Endothelial cell of umbilical vein (primary cell): ENCODE results near the gene ADPGK. TPM values are rescaled to one million over a fixed set of nuclear protein-coding genes. Genes with fewer than 3 reads are reported as not detected.

Experiments used
- BruUV-seq: library from RNA; stranded (reverse); fragments of 400-500 nt; replicated peaks from 2 replicates; lab custom pipeline; 2021; lab: Mats Ljungman, UMichigan
- CTCF ChIA-PET: fragments of 300-600, 350-600 bp; sonication (Branson Sonifier 250); formaldehyde crosslinking; loops from one replicate; lab custom pipeline; 2021; ENCODE audit warnings: antibody characterized with exemption, inconsistent platforms; lab: Charles Lee
- POLR2A ChIA-PET: fragments of 300-600, 350-600 bp; sonication (Branson Sonifier 250); formaldehyde crosslinking; loops from one replicate; lab custom pipeline; 2021; ENCODE audit warnings: antibody characterized with exemption, inconsistent platforms; lab: Charles Lee
- DNase-seq: peaks from one replicate; pipeline ENCODE4 v3.0.0-alpha.2; 2011; ENCODE audit warnings: low read depth, low spot score
- FAIRE-seq: peaks from 2 replicates; lab custom pipeline; 2011; peaks lifted over from hg19 to GRCh38; lab: Jason Lieb, UNC
- H2AFZ ChIP-seq: 2 replicates; pipeline ENCODE4 v1.6.0; 2012; ENCODE audit warnings: low read depth, low read length, control low read depth, inconsistent platforms
- H3K27ac ChIP-seq: 2 replicates; pipeline ENCODE4 v1.5.1; 2011; ENCODE audit warnings: low read depth, mild to moderate bottlenecking, control low read depth, low read length, moderate library complexity; ENCODE audit not compliant: insufficient read depth
- H3K27me3 ChIP-seq, 2 experiments: 2 replicates each; pipeline versions ENCODE4 v1.6.0 to v1.6.1; 2011; ENCODE audit warnings: low read length in 2 of 2, mixed read lengths in 1 of 2; ENCODE audit not compliant: control insufficient read depth in 2 of 2, insufficient read depth in 2 of 2
- H3K36me3 ChIP-seq, 2 experiments: 2 replicates in 1 of 2; 3 replicates in 1 of 2; pipeline ENCODE4 v1.5.1; 2011; ENCODE audit warnings: low read length in 2 of 2, mild to moderate bottlenecking in 1 of 2, moderate library complexity in 1 of 2; ENCODE audit not compliant: control insufficient read depth in 2 of 2, insufficient read depth in 2 of 2; ENCODE audit errors: extremely low read depth in 1 of 2
- H3K4me1 ChIP-seq: 3 replicates; pipeline ENCODE4 v1.5.1; 2011; ENCODE audit warnings: mild to moderate bottlenecking, low read length; ENCODE audit not compliant: control insufficient read depth, insufficient read depth; ENCODE audit errors: extremely low read depth
- H3K4me2 ChIP-seq: 2 replicates; pipeline ENCODE4 v1.6.1; 2011; ENCODE audit warnings: low read length, control low read depth, mixed read lengths; ENCODE audit not compliant: insufficient read depth
- H3K4me3 ChIP-seq, 3 experiments: fragments of 200-600 bp in 1 of 3; sonication (generic), shearing (Covaris generic) in 1 of 3; replicated peaks in 1 of 3; 2 replicates each; pipeline ENCODE4 v1.5.1; 2011 to 2016; ENCODE audit warnings: control low read depth in 3 of 3, low read length in 3 of 3, mild to moderate bottlenecking in 2 of 3, inconsistent platforms in 1 of 3, low read depth in 1 of 3, moderate library complexity in 1 of 3; ENCODE audit not compliant: insufficient read depth in 1 of 3
- H3K79me2 ChIP-seq: 2 replicates; pipeline ENCODE4 v1.6.0; 2012; ENCODE audit warnings: low read length, inconsistent platforms; ENCODE audit not compliant: control insufficient read depth, insufficient read depth
- H3K9ac ChIP-seq: replicated peaks from 2 replicates; pipeline ENCODE3; 2011; ENCODE audit warnings: low read length, control low read depth; ENCODE audit not compliant: insufficient read depth; ENCODE audit errors: extremely low read depth
- H3K9me1 ChIP-seq: replicated peaks from 3 replicates; pipeline ENCODE4 v1.6.0; 2011; ENCODE audit warnings: mild to moderate bottlenecking, low read length; ENCODE audit not compliant: control insufficient read depth, insufficient read depth; ENCODE audit errors: extremely low read depth
- H3K9me3 ChIP-seq: replicated peaks from 2 replicates; pipeline ENCODE4 v1.5.1; 2012; ENCODE audit warnings: low read length, inconsistent platforms; ENCODE audit not compliant: control insufficient read depth, insufficient read depth
- H4K20me1 ChIP-seq: replicated peaks from 2 replicates; pipeline ENCODE3; 2011; ENCODE audit warnings: mild to moderate bottlenecking, low read length; ENCODE audit not compliant: control insufficient read depth, insufficient read depth; ENCODE audit errors: extremely low read depth
- FOS ChIP-seq: IDR thresholded peaks from 2 replicates; pipeline ENCODE4 v1.6.1; 2011; ENCODE audit warnings: mild to moderate bottlenecking, low read length, moderate library complexity, borderline replicate concordance; ENCODE audit not compliant: insufficient read depth
- GATA2 ChIP-seq: IDR thresholded peaks from 2 replicates; pipeline ENCODE4 v1.7.0; 2011; ENCODE audit warnings: low read depth, mild to moderate bottlenecking, moderate library complexity, mixed read lengths, low read length; ENCODE audit not compliant: insufficient read length, insufficient read depth
- JUN ChIP-seq: IDR thresholded peaks from 2 replicates; pipeline ENCODE4 v1.6.1; 2011; ENCODE audit warnings: borderline replicate concordance, low read depth; ENCODE audit not compliant: insufficient read length, insufficient read depth
- MYC ChIP-seq: IDR thresholded peaks from one replicate; pipeline ENCODE4 v1.6.1; 2011; ENCODE audit warnings: mild to moderate bottlenecking, low read depth, low read length
- POLR2A ChIP-seq: IDR thresholded peaks from 2 replicates; pipeline ENCODE4 v1.6.1; 2012; ENCODE audit warnings: low read depth, mild to moderate bottlenecking, control low read depth, low read length
- POLR2AphosphoS5 ChIP-seq: IDR thresholded peaks from 2 replicates; pipeline ENCODE4 v1.6.1; 2012; ENCODE audit warnings: low read depth, mild to moderate bottlenecking, control low read depth, low read length, moderate library complexity; ENCODE audit not compliant: insufficient read depth
- dilution Hi-C: fragments of 300-500 bp; cut with MboI; formaldehyde crosslinking; loops from one replicate; pipeline ENCODE4 v1.15.0; 2019; ENCODE audit warnings: low sequenced_read_pairs; ENCODE audit not compliant: extremely low pct_ligation_motif_present
- intact Hi-C: fragments of 100-400 bp; cut with micrococcal nuclease; formaldehyde crosslinking; loops from one replicate; pipeline ENCODE4 v1.10.0; 2022
- polyA plus RNA-seq, 4 experiments: library from polyadenylated mRNA; depleted of rRNA in 3 of 4; stranded (reverse) in 3 of 4; unstranded in 1 of 4; fragments of >200 nt; gene quantifications; 2 replicates each; pipeline versions ENCODE4 v1.2.1 to v1.2.3, GENCODE V29; 2011 to 2012; ENCODE audit warnings: missing spikeins in 1 of 4
- total RNA-seq: library from RNA; stranded (reverse); gene quantifications from 2 replicates; pipeline ENCODE4 v1.2.3, GENCODE V29; 2021
- TF ChIP-seq, protein P1 (sequence below), 2 donors: IDR thresholded peaks; 1 replicate in 1 of 2; 2 replicates in 1 of 2; pipeline ENCODE4 v1.5.1; 2011; ENCODE audit warnings: low read length in 2 of 2, mild to moderate bottlenecking in 2 of 2, moderate library complexity in 2 of 2, control low read depth in 1 of 2, inconsistent platforms in 1 of 2, low read depth in 1 of 2; ENCODE audit not compliant: insufficient read depth in 1 of 2; ENCODE audit errors: extremely low read depth in 1 of 2
- TF ChIP-seq, protein P2 (sequence below): IDR thresholded peaks from 2 replicates; pipeline ENCODE4 v1.6.1; 2011; ENCODE audit not compliant: insufficient read depth, insufficient read length

Gene ADPGK
- total and polyA plus RNA-seq, 2 donors (not counting 3 experiments of a cell fraction or from before 2014, with no cell fraction given): 51.0 to 57.1 TPM

DNA sequence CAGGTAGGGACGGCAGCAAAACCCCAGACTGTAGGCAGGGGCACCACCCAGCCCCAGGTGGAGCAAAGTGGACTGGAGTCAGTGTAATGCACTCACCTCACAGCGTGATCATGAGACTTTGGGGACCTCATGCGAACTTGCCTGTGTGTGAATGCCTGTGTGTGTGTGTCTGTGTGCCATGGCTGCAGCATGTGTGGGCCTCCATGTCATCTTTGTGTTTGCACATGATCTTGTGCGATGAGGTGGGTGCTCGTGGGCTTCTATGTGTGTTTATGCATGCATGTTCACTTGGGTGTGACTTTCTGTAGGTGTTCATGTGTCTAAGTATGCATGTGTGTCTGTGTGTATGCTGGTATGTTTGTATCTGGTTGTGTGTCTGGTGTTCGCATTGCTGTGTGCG is 41.2 kb upstream of the ADPGK start:
- TF ChIP-seq GATA2: no peak
- TF ChIP-seq MYC: no peak
- TF ChIP-seq FOS: no peak
- no peak for TF ChIP-seq POLR2AphosphoS5
- TF ChIP-seq POLR2A: no peak
- TF ChIP-seq, protein P1, sequence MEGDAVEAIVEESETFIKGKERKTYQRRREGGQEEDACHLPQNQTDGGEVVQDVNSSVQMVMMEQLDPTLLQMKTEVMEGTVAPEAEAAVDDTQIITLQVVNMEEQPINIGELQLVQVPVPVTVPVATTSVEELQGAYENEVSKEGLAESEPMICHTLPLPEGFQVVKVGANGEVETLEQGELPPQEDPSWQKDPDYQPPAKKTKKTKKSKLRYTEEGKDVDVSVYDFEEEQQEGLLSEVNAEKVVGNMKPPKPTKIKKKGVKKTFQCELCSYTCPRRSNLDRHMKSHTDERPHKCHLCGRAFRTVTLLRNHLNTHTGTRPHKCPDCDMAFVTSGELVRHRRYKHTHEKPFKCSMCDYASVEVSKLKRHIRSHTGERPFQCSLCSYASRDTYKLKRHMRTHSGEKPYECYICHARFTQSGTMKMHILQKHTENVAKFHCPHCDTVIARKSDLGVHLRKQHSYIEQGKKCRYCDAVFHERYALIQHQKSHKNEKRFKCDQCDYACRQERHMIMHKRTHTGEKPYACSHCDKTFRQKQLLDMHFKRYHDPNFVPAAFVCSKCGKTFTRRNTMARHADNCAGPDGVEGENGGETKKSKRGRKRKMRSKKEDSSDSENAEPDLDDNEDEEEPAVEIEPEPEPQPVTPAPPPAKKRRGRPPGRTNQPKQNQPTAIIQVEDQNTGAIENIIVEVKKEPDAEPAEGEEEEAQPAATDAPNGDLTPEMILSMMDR (IDR thresholded peaks at IDR 0.05; ENCODE audit: extremely low read depth in 1 of 2, insufficient read depth in 1 of 2, low read depth in 1 of 2, low read length in 2 of 2): no peak
- no peak for TF ChIP-seq JUN
- H3K9me3 ChIP-seq: no peaks in the 10 kb centered on the region
- no peaks in the 10 kb centered on the region for H4K20me1 ChIP-seq
- no peak overlapping the region for H2AFZ ChIP-seq
- FAIRE-seq: no peak
- no peak overlapping the region for H3K27ac ChIP-seq
- no peaks in the 10 kb centered on the region for H3K4me1 ChIP-seq
- H3K4me2 ChIP-seq: no peak overlapping the region
- intact Hi-C loops (no loop called here), dilution Hi-C loops (no loop called here)
- BruUV-seq: no TSS peak
- ChIA-PET POLR2A (no interaction called here), CTCF (no interaction called here)
- H3K36me3 ChIP-seq: no peaks in the 10 kb centered on the region
- no peak overlapping the region for H3K4me3 ChIP-seq
- H3K27me3 ChIP-seq: peaks cover 0 to 4% of the 10 kb centered on the region in 2 experiments
- no peak for DNase-seq
- no peaks in the 10 kb centered on the region for H3K79me2 ChIP-seq
- no peak overlapping the region for H3K9ac ChIP-seq
- H3K9me1 ChIP-seq: no peaks in the 10 kb centered on the region

DNA sequence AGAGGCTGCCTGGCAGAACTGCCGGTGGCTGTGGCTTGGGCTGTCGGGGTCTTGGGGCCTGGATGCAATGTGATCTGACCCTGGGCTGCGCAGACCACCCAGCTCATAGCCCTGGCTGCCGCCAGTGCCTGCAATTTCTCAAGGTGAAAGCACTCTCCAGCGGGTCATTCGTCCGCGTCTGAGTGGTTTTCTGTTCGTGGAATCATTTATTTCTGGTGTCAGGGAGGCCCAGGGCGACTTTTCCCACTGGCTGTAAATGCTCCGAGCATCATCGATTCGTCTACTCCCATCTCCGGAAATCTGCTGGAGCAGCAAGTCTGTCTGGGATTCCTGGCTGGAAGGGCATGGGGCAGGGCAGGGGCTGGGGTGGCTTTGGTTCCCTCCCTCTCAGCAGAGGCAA is 40.6 kb upstream of the ADPGK start:
- H3K27ac ChIP-seq: no peak overlapping the region
- CTCF ChIA-PET: no interaction called here
- no peak for TF ChIP-seq JUN
- TF ChIP-seq GATA2: no peak
- TF ChIP-seq, protein P2, sequence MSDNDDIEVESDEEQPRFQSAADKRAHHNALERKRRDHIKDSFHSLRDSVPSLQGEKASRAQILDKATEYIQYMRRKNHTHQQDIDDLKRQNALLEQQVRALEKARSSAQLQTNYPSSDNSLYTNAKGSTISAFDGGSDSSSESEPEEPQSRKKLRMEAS: no peak
- TF ChIP-seq, protein P1 (IDR thresholded peaks at IDR 0.05; ENCODE audit: extremely low read depth in 1 of 2, insufficient read depth in 1 of 2, low read depth in 1 of 2, low read length in 2 of 2): no peak
- no peak for TF ChIP-seq POLR2A
- TF ChIP-seq MYC: no peak
- no peak for TF ChIP-seq FOS
- no peak for TF ChIP-seq POLR2AphosphoS5
- FAIRE-seq (no peak), DNase-seq (no peak)
- H4K20me1 ChIP-seq: no peaks in the 10 kb centered on the region
- no peak overlapping the region for H2AFZ ChIP-seq
- POLR2A ChIA-PET: no interaction called here
- intact Hi-C loops (no loop called here), dilution Hi-C loops (no loop called here)
- H3K36me3 ChIP-seq: no peaks in the 10 kb centered on the region
- H3K4me3 ChIP-seq: no peak overlapping the region
- H3K79me2 ChIP-seq: no peaks in the 10 kb centered on the region
- H3K9me3 ChIP-seq: no peaks in the 10 kb centered on the region
- no peaks in the 10 kb centered on the region for H3K9me1 ChIP-seq
- H3K4me1 ChIP-seq: no peaks in the 10 kb centered on the region
- H3K4me2 ChIP-seq: no peak overlapping the region
- BruUV-seq: no TSS peak
- peaks cover 0 to 4% of the 10 kb centered on the region in 2 experiments for H3K27me3 ChIP-seq
- no peak overlapping the region for H3K9ac ChIP-seq
